Amniotic epithelial cell (primary cell): ENCODE results near the gene GATB.

Source experiments
- DNase-seq: peaks from one replicate; pipeline ENCODE4 v3.0.0-alpha.2; 2010; ENCODE audit warnings: low read depth

The GATB gene

GRCh38 chr4:151760712-151761661 is at the start of gene GATB:
GATB (minus strand) TSS chr4:151761007; CDS start chr4:151760982, 25 bp downstream.
- DNase-seq: peak; percentile 95

DNA sequence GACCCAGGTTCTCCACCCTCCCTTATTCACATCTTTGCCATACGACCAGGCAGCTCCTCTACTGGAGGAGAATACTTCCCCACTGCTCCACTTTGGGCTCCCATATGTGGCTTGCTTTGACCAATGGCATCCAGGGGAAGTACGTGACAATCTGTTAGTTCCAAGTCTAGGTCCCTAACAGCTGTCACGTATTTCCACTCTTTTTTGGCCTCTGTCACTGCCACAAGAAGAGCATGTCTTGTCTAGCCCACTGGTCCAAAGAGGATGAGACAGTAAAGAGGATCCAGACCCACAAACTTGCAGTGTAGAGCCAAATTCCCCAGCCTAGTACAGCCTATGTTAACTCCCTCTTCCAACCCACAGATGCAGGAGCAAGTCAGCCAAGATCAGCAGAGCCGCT is 49.7 kb upstream of the GATB start:
- no peak for DNase-seq

DNA sequence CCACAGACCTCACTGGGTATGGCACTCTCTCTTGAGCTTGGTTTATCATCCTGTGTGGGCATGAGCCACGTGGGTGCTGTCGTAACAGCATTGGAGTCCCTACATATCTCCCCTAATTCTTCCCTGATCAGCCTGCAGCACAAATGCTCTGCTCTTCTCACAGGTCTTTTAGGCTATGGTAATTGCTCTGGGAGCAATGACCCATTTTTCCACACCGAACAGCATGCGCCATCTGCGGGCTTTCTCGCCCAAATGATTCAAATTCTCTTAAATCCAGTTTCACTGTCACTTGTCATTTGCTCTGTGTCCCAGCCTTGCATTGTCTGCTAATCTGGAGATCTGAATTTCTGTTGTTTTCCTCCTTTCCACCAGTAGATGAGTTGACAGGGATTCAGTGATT is 48.9 kb upstream of the GATB start:
- DNase-seq: no peak

DNA sequence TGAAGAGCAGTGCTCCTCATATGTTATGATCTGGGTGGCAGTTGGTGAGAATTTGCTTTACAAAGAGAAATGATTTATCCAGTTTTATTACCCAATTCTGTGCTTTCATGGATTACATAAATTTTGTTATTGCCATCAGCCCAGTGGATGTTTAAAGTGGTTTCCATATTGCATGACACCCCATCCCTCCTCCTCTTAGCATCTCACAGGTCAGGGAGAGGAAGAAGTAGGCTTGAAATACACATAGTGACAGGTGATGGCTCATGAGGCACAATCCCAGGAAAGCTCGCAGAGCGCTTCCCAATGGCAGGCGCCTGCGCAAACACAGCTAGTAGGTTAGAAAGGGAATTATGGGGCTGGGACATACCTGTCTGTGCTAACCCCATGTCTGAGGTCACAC is 47.7 kb upstream of the GATB start:
- no peak for DNase-seq

GRCh38 chr4:151808120-151808529 is 47.3 kb upstream of the GATB start:
- DNase-seq: no peak

DNA sequence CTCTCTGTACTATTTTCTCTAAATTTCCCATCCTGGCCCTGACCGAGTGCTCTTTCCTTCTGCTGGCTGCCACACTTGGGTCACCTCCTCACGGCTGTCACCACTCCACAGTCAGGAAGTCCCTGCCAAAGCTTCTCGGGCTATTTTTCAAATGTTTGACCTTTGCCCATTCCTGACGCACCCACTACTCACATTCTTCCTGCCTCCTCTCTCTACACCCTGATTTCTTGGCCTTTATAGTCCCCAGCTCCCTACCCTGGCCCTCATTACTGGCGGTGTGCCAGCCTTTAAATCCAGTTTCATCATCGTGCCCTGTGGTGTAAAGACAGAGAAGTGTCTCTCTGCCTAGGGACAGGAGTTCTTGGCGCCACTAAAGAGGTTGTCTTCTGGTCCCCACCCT is 46.4 kb upstream of the GATB start:
- no peak for DNase-seq

- DNase-seq: peak; percentile 66
Measured at GRCh38 chr4:151806511-151806927, 45.7 kb upstream of the GATB start.

DNA sequence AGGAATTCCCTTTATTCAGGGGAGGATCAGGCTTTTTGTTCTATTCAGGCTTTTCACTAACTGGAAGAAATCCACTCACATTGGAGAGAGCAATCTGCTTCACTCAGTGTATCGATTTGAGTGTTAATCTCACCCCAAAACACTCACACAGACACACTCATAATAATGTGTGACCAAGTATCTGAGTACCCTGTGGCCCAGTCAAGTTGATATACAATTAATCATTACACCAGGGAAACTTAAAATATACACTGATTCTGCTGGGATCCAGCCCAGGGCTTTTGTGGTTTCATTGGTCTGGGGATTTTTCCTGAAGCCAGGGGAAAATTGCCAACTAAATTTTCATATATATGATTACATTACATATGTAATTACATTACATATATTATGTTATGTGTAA is 44.0 kb upstream of the GATB start:
- no peak for DNase-seq

GRCh38 chr4:151804086-151804630 is 43.4 kb upstream of the GATB start:
- DNase-seq: no peak

DNA sequence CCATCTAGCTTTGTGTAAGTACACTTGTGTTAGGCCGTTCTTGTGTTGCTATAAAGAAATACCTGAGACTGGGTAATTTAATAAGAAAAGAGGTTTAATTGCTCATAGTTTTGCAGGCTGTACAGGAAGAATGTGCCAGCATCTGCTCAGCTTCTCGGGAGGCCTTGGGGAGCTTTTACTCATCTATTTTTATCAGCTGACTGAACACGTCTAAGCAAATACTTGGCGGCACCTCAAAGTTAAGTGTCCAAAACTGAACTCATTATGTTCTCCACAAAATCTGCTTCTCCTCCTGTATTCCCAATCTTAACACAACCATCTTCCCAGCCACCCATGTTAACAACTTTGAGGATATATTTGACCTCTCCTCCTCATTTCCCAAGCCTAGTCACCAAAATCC is 42.4 kb upstream of the GATB start:
- no peak for DNase-seq

GRCh38 chr4:151801547-151802516 is 41.0 kb upstream of the GATB start:
- peak; percentile 50 for DNase-seq

DNA sequence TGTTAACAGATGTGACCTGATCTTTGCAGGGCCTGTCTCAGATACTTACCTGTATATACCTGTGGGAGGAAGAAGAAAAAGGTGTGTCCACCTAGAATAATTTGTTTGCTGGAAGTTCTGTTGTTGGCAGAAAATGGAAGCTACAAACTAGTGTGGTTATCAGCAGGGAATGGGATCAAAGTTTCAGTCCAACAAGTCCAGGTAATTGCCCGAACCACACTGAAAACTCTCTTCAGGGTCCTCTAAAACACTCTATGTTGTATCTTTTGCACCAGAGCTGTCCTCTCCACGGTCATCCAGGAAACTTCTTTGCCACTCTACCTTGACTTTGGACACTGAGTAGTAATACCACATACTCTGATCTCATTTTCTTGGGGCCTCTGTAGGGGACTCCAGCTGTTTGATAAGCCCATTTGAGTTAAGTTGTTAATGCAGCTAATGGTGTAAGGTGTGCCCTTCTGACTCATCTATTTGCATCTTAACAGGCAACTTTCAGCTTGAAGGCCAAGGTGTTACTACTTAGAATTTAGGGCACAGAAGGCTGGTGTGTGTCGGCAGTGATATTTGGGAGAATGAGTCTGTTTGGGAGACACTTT is 38.7 kb upstream of the GATB start:
- no peak for DNase-seq

DNA sequence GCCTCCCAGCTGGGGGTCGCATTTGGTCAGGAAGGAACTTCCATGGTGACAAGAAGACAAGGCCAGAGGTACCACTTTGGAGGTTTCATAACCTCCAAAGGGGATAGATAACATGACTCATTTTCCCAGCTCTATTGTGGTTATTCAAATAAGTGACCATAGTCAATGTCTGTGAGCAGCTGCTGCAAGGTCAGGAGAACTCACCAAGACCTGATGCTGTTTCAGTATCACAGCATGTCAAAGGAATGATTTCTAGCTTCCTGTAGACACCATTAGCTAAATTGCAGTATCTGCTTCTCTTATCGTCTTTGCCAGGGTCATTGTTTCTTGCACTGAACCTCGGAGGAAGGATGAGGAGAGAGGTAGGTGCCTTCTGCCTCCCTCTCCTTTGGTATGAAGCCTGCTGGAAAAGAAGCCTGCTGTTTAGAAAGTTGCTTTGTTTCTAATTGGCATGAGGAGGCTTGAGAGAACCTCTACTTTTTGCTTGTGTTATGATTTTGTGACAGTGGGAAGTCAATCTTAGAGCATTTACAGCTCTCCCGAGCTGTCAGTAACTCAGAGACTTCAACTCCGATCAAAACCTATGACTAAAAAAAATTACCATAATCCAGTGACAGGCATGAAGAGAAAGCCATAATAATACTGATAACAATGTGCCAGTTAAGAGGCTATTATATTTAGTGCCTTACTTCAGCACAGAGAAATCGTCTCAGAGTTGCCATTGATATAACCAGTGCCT is 38.0 kb upstream of the GATB start:
- DNase-seq: peak; percentile 14

- no peak for DNase-seq
Measured at GRCh38 chr4:151797853-151798252, 37.0 kb upstream of the GATB start.

GRCh38 chr4:151797131-151797530 is 36.3 kb upstream of the GATB start:
- DNase-seq: no peak

- no peak for DNase-seq
Measured at GRCh38 chr4:151796106-151796505, 35.3 kb upstream of the GATB start.

DNA sequence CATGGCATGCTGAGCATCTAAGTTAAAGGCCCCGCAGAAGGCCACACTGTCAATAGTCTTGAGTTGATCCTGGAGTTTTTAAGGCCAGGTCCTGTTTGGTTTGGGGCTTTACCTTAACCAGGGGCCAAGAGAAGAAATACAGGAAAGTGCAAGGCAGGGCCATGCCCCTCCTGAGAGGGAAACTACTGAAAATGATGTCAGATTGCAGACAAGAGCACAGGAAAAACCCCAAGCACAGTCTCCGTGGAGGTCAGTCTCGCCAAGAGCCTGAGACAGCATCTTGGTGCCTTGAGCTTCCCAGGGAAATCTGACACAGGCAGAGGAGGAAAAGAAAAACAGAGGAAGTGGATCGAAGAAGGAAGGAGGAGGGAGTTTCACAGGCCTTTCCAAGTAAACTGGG is 32.2 kb upstream of the GATB start:
- no peak for DNase-seq

DNA sequence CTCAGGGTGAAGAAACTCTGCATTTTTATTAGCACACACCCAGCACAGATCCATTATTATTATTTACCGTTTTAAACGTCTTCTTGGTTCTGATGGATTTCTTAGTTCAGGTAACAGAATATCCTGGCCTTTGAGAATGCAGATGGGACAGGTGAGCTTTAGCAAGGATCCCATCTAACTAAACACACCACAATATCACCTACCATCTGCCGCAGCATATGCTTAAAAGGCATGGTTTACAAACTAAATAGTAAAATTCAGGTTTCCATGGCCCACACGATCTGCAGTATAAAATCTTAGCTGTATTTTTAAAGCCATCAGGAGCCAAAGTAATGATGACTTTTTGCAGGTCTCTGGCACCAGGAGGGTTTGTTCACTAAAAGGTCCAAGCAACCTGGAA is 31.7 kb upstream of the GATB start:
- no peak for DNase-seq

DNA sequence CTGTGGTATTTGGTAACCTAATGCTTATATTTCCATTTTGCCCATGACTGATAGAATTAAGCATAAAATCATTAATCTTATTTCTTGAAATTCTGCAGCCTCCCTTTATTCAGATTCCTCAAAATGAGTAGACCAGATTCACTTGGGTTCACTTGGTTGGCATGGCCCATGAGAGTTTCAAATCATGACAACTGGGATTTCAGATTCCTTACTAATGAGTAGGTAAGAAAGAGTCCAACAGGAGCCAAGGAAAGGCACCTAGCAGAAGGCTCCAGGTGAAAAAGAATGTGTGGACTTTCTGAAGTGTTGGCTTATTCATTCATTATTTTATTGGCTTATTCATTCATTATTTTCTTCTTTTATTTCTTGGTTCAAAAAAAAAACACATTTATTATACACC is 27.2 kb upstream of the GATB start:
- DNase-seq: no peak

DNA sequence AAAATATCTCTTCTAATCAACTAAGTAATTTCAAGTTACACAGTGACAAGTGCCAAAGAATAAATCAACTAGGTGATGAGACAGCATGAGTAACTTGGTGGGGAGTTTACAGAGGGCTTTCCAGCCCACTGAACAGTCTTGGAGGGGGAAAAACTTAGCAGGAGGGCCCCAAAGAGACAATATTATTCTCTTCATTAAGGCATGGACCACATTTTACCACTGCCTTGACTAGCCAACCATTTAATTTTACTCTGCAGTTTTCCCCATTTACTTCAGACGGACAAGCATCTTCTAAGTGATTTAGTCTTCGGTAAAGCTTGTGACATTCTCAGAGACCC is 25.3 kb upstream of the GATB start:
- DNase-seq: no peak

DNA sequence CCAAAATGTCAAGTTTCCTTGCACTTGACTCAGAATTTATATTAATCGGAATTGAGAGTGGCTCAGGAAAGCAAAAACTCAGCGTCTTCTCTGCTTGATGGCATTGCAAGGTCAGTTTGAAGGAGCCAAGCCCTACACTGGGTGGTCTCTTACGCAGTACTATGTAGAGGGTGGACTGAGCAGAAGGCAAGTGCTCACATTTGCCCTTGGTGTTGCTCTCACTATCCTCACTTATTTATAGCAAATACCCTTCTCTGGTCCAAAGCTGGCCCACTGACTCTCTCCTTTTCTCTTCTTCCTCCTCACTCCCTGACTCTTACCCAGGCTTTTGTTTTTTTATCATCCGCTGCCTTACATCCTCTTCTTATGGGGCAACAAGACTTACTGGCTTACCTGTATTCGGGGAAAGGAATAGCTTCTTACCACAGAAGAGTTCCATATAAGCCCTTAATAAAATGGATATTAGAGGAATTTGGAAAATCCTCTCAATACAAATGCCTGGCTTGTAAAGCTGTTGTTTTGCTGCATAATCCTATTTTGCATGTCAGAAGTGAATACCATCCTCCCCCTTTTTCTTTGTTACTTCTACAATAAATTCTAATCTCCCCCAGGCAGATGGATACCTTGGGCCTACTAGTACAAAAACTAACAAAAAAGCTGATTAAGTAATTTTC is 24.8 kb upstream of the GATB start:
- no peak for DNase-seq
